Colon (tissue), 2 donors: Measurements from ENCODE around the gene MPO.

Experiments used
- FAIRE-seq: peaks from 2 replicates; lab custom pipeline; 2012; peaks lifted over from hg19 to GRCh38; lab: Jason Lieb, UNC
- donor health status: control.
- donor health status: control.

Gene MPO

DNA sequence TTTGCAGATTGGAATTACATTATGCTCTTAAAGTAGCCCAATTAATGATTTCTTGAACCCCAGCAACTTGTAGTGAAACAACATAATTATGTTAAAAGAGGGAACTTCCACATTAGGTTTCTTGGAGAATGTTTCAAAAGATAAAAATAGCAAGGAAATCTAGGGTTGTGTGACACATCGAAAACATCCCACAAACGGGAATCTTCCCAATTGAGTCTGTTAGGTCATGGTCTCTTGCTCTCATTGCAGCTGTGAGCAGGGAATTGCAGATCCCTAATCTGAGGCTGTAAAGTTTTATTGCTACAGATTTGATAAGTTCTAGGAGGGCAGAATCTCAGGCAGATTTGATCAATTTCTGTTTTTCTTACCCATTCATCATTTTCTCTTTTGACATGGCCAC lies 49.1 kb downstream of the MPO start:
- FAIRE-seq, result no peak

DNA sequence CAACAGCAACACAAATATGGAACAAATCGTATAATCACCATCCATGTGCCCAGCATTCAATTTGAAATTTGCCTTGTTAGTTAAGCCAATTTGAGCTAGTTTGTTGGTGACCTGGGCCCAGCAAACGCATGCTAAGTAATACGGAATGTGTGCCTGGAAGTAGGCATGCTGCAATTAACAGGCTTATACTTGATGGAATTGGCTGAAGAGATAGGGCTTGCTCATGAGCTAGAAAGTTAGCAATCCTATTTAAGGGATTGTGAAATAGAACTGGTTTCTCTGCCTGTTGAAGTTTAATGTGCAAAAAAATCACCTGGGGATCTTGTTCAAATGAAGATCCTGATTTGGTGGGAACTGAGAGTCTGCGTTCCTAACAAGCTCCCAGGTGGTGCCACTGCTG lies 50.9 kb downstream of the MPO start:
- no peak for FAIRE-seq

DNA sequence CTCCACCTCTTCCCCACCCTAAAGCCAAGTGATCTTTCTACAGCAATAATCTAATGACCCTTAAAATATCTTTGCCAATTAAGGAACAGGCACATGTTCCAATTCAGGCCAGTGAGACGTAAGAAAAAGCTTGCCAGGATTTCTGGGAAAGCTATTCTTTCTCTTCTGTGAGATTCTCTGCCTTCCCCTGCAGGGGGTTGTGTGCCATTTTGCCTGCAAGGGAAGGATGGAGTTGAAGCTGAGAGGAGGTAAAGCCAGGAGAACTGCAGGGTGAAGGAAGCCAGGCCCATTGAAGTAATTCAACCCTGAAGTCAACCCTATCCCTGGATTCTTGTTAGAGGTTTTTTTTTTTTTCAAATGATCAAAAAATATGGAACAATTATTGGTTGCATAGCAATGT lies 51.4 kb downstream of the MPO start:
- FAIRE-seq, result no peak

DNA sequence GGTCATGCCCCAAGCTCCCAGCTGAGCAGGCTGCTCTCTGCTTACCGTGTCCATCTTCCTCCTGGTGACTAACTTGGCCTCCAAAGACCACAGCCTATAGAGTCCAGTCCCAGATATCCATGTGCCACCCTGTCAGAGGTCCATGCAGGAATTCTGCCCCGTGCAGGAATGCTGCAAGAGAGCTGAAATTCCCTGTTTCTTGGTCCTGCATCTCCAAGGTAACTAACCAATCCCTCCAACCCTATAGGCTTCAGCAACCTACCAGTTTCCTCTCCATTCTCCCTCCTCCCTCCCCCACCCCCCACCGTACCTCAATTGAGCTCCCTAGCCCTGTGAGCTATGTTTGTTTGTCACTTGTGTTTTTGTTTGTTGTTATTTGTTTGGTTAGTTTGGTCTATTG lies 52.1 kb downstream of the MPO start:
- no peak for FAIRE-seq

DNA sequence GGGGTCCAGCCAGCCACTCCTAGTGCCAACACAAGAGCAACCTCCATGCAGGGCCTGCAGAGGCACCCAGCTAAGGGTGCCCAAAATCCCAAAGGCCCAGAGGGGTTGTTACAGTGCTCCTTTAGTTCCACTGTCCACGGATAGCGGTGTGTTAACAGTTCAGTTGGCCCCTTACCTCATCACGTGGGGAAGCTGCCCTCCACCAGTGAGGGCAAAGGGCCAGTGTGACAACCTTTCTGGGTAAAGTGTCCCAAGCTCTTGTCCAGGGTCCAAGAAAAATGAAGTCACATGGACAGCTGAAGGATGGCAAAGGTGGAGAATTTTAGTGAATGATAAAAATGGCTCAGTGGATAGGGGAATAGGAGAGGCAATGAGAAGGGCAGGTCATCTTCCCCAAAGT lies 53.0 kb downstream of the MPO start:
- no peak for FAIRE-seq

DNA sequence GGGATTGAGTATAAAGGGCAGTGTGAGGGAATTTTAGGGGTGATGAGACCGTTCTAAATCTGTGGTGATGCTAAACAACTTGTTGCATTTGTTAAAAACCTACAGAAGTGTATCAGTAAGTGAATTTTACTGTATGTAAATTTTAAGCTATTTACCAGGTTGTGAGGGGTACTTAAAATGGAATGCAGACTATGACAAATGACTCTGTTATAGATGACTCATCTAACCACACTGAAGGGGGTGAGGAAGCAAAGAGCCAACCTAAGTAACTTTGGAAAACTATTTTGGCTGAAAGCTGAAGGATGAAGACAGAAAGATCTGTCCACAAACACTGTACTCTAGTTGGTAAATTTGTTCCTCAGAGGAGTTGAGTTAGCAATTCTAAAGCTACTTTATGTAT lies 56.4 kb downstream of the MPO start:
- FAIRE-seq, result no peak
